ENCODE data around the gene MED13L.

Gene MED13L

GRCh38 chr12:116161588-116161987, 115.9 kb downstream of the MED13L start:
- Histone ChIP-seq H3K9me3 (ENCODE audit: insufficient read depth, low read length) (no peaks in the 10 kb centered on the region), H4K20me1 (ENCODE audit: low read depth, low read length) (peaks cover 20% of the 10 kb centered on the region), H3K4me2 (ENCODE audit: low read depth, low read length, poor library complexity, severe bottlenecking) (no peak overlapping the region), H3K79me2 (ENCODE audit: insufficient read depth, low read length) (0 out of 2 replicates have a peak, but pooled peaks cover 10% of the 10 kb centered on the region), H3K9ac (ENCODE audit: low read length) (no peak overlapping the region), H3K27me3 (ENCODE audit: low read length) (no peaks in the 10 kb centered on the region), H3K4me3 (ENCODE audit: insufficient read depth, low read length, poor library complexity, severe bottlenecking) (no peak overlapping the region), H3K9me2 (replicated peaks; ENCODE audit: insufficient read depth, low read length) (no peaks in the 10 kb centered on the region), H3K36me3 (ENCODE audit: low read length) (no peaks in the 10 kb centered on the region), H3F3A (ENCODE audit: insufficient read depth) (no peaks in the 10 kb centered on the region), H2AFZ (ENCODE audit: low read depth, low read length, severe bottlenecking) (no peak overlapping the region), H3K27ac (ENCODE audit: low read depth, low read length) (no peak overlapping the region)
- no peak for TF ChIP-seq CTCF (IDR thresholded peaks at IDR 0.05; ENCODE audit: insufficient read depth, low read length, poor library complexity, severe bottlenecking)
- TF ChIP-seq EZH2phosphoT487 (conservative IDR thresholded peaks at IDR 0.05; ENCODE audit: low read length), result no peak

DNA sequence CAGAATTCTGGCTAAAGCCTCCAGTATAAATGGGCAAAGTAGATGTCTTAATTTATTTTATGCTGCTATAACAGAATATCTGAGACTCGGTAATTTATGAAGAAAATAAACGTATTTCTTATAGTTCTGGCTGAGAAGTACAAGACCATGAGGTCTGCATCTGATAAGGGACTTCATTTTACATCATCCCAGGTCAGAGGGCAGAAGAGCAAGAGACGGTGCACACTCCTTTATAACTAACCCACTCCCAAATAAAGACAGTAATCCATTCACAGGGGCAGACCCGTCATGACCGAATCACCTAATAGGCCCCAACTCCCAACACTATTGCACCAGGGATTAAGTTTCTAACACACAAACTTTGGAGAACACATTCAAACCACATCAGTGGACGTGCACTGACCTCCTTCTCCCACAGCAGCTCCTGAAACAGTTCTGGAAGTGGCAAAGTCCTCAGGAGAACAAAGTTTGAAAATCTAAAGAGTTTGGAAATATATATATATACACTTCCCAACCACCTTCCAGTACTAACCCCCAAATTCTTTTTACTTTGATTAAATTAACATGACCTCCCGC, 116.5 kb downstream of the MED13L start:
- Histone ChIP-seq H3K27ac (ENCODE audit: low read depth, low read length) (no peak overlapping the region), H3K9me2 (replicated peaks; ENCODE audit: insufficient read depth, low read length) (no peaks in the 10 kb centered on the region), H3K4me3 (ENCODE audit: insufficient read depth, low read length, poor library complexity, severe bottlenecking) (no peak overlapping the region), H3K27me3 (ENCODE audit: low read length) (no peaks in the 10 kb centered on the region), H3K9ac (ENCODE audit: low read length) (no peak overlapping the region), H4K20me1 (ENCODE audit: low read depth, low read length) (peaks cover 23% of the 10 kb centered on the region), H3K79me2 (ENCODE audit: insufficient read depth, low read length) (0 out of 2 replicates have a peak, but pooled peaks cover 10% of the 10 kb centered on the region), H3F3A (ENCODE audit: insufficient read depth) (no peaks in the 10 kb centered on the region), H3K4me2 (ENCODE audit: low read depth, low read length, poor library complexity, severe bottlenecking) (no peak overlapping the region), H3K9me3 (ENCODE audit: insufficient read depth, low read length) (no peaks in the 10 kb centered on the region), H2AFZ (ENCODE audit: low read depth, low read length, severe bottlenecking) (no peak overlapping the region), H3K36me3 (ENCODE audit: low read length) (no peaks in the 10 kb centered on the region)
- TF ChIP-seq CTCF (IDR thresholded peaks at IDR 0.05; ENCODE audit: insufficient read depth, low read length, poor library complexity, severe bottlenecking), result no peak
- TF ChIP-seq EZH2phosphoT487 (conservative IDR thresholded peaks at IDR 0.05; ENCODE audit: low read length), result no peak

- Histone ChIP-seq H3K27me3 (ENCODE audit: low read length) (no peaks in the 10 kb centered on the region), H4K20me1 (ENCODE audit: low read depth, low read length) (peaks cover 23% of the 10 kb centered on the region), H3K4me2 (ENCODE audit: low read depth, low read length, poor library complexity, severe bottlenecking) (no peak overlapping the region), H3K9me3 (ENCODE audit: insufficient read depth, low read length) (no peaks in the 10 kb centered on the region), H3K79me2 (ENCODE audit: insufficient read depth, low read length) (0 out of 2 replicates have a peak, but pooled peaks cover 10% of the 10 kb centered on the region), H3K4me3 (ENCODE audit: insufficient read depth, low read length, poor library complexity, severe bottlenecking) (no peak overlapping the region), H3K27ac (ENCODE audit: low read depth, low read length) (no peak overlapping the region), H3K9ac (ENCODE audit: low read length) (no peak overlapping the region), H3K9me2 (replicated peaks; ENCODE audit: insufficient read depth, low read length) (no peaks in the 10 kb centered on the region), H3K36me3 (ENCODE audit: low read length) (no peaks in the 10 kb centered on the region), H2AFZ (ENCODE audit: low read depth, low read length, severe bottlenecking) (no peak overlapping the region), H3F3A (ENCODE audit: insufficient read depth) (no peaks in the 10 kb centered on the region)
- TF ChIP-seq CTCF (IDR thresholded peaks at IDR 0.05; ENCODE audit: insufficient read depth, low read length, poor library complexity, severe bottlenecking) (no peak), EZH2phosphoT487 (conservative IDR thresholded peaks at IDR 0.05; ENCODE audit: low read length) (no peak)
These were observed 117.3 kb downstream of the MED13L start for GRCh38 chr12:116160231-116160630.

Data from SU-DHL-6 (cell line).